ENCODE data around the gene TSACC. TPM values are rescaled to one million over a fixed set of nuclear protein-coding genes. Genes with fewer than 3 reads are reported as not detected.

The TSACC gene
- total and polyA plus RNA-seq, 9 of the 15 experiments (the other 6 are each of a cell fraction or from before 2014, with no cell fraction given) = 0.45 to 7.4 (median 2.6) TPM

GRCh38 chr1:156347331-156347730, 9.0 kb downstream of the TSACC start:
- no peak overlapping the region for H3K27ac ChIP-seq (ENCODE audit: extremely low read depth, low read depth, low read length)
- H4K20me1 ChIP-seq (replicated peaks; ENCODE audit: control insufficient read depth, insufficient read depth, low read length) = no peaks in the 10 kb centered on the region
- H3K9me3 ChIP-seq (replicated peaks; ENCODE audit: control insufficient read depth, insufficient read depth, low read depth, low read length) = no peaks in the 10 kb centered on the region
- H3K9me1 ChIP-seq (ENCODE audit: control insufficient read depth, insufficient read depth, low read length) = no peaks in the 10 kb centered on the region
- ChIA-PET POLR2A (interaction anchor here (0.8 to 1.0 kb wide), 3 partner anchors 15 to 105 kb away, joined by 3 to 5 read pairs (median 3); no protein-coding TSS in a partner anchor), CTCF (ENCODE audit: low intra/inter-chr PET ratio) (no interaction called here)
- 4% methylated on average over 4 of the region's 4 CpGs for WGBS (ENCODE audit: insufficient coverage, low coverage, missing lambda C conversion rate)
- intact Hi-C loops (cut with micrococcal nuclease) (no loop called here), in situ Hi-C loops (cut with MboI) (no loop called here)
- H3K4me2 ChIP-seq (ENCODE audit: insufficient read depth, low read length) = no peak overlapping the region
- no peak overlapping the region for H3K9ac ChIP-seq (ENCODE audit: insufficient read depth in 1 of 2, low read depth in 2 of 2, low read length in 2 of 2)
- H3K27me3 ChIP-seq (ENCODE audit: control insufficient read depth in 2 of 2, insufficient read depth in 2 of 2, low read length in 2 of 2) = peaks cover 0 to 8% of the 10 kb centered on the region in 2 experiments; a peak in 3 of 5 replicates
- BruUV-seq (replicated peaks) = no TSS peak
- H3K36me3 ChIP-seq (ENCODE audit: control insufficient read depth, insufficient read depth, low read length) = no peaks in the 10 kb centered on the region
- FAIRE-seq (no peak), ATAC-seq (no peak), DNase-seq (ENCODE audit: extremely low read depth in 1 of 4, low spot score in 3 of 4) (no peak)
- no peak overlapping the region for H3K4me3 ChIP-seq
- H3K4me1 ChIP-seq (replicated peaks in 1 of 2; ENCODE audit: control insufficient read depth in 2 of 2, insufficient read depth in 2 of 2, low read length in 2 of 2) = no peaks in the 10 kb centered on the region
- H2AFZ ChIP-seq (ENCODE audit: low read depth, low read length) = no peak overlapping the region
- no peaks in the 10 kb centered on the region for H3K79me2 ChIP-seq (ENCODE audit: control insufficient read depth, insufficient read depth, low read length)
- TF ChIP-seq ZNF174 (CRISPR knock-in tag; IDR thresholded peaks at IDR 0.05) = no peak
- no peak for TF ChIP-seq ATF6 (CRISPR knock-in tag; IDR thresholded peaks at IDR 0.05)
- TF ChIP-seq MYNN (IDR thresholded peaks at IDR 0.05) = no peak
- no peak for TF ChIP-seq MYNN (CRISPR knock-in tag; IDR thresholded peaks at IDR 0.05)
- TF ChIP-seq ZNF316 (IDR thresholded peaks at IDR 0.05) = no peak
- no peak for TF ChIP-seq SRSF1 (IDR thresholded peaks at IDR 0.05; ENCODE audit: low read depth, low read length)
- no peak for TF ChIP-seq FOXO4 (CRISPR knock-in tag; IDR thresholded peaks at IDR 0.05)
- no peak for TF ChIP-seq BCLAF1 (IDR thresholded peaks at IDR 0.05; ENCODE audit: borderline replicate concordance in 1 of 2, control insufficient read depth in 1 of 2, low read depth in 2 of 2, low read length in 1 of 2)
- TF ChIP-seq ZNF449 (CRISPR knock-in tag; IDR thresholded peaks at IDR 0.05) = no peak
- TF ChIP-seq SMARCA4 (IDR thresholded peaks at IDR 0.05) = no peak
- TF ChIP-seq PHF20 (IDR thresholded peaks at IDR 0.05; ENCODE audit: partially characterized antibody) = no peak
- TF ChIP-seq HINFP (tag; conservative IDR thresholded peaks at IDR 0.05; ENCODE audit: low read depth) = no peak

All from K562 (cell line).